HepG2 (cell line): ENCODE results near the gene FOXS1. TPM values are rescaled to one million over a fixed set of nuclear protein-coding genes. Genes with fewer than 3 reads are reported as not detected.

Experiments used
- ATAC-seq: fragments of 200-7000 bp; cut with Tn5 transposase; 3 replicates; pipeline ENCODE4 v1.9.1; 2020; ENCODE audit warnings: mild to moderate bottlenecking, moderate library complexity
- BruUV-seq: library from RNA; stranded (reverse); fragments of 400-500 nt; replicated peaks from 2 replicates; lab custom pipeline; 2021; lab: Mats Ljungman, UMichigan
- CTCF ChIA-PET: fragments of 300-600 bp; formaldehyde crosslinking; extraction: SDS; loops from one replicate; lab custom pipeline; 2021; ENCODE audit warnings: low total read pairs, inconsistent platforms, low intra/inter-chr PET ratio; lab: Yijun Ruan, JAX
- POLR2A ChIA-PET: fragments of 350-600 bp; sonication (Branson Sonifier 250); formaldehyde crosslinking; loops from one replicate; lab custom pipeline; 2020; ENCODE audit warnings: antibody characterized with exemption, inconsistent platforms; lab: Yijun Ruan, JAX
- DNase-seq: peaks from one replicate; pipeline ENCODE4 v3.0.0-alpha.2; 2015; ENCODE audit warnings: low spot score
- FAIRE-seq: peaks from 3 replicates; lab custom pipeline; 2011; peaks lifted over from hg19 to GRCh38; lab: Jason Lieb, UNC
- H2AFZ ChIP-seq: one replicate; pipeline ENCODE4 v1.6.1; 2011; ENCODE audit warnings: low read length, inconsistent platforms
- H3K27ac ChIP-seq: fragments of 300-600 bp; 3 replicates; pipeline ENCODE4 v1.8.0; 2011; ENCODE audit warnings: mixed run types, mild to moderate bottlenecking, mixed read lengths, low read length, inconsistent platforms; ENCODE audit not compliant: insufficient read depth; ENCODE audit errors: extremely low read length
- H3K27me3 ChIP-seq, 2 experiments: fragments of 200-600 bp in 1 of 2; 2 replicates in 1 of 2; 3 replicates in 1 of 2; pipeline versions ENCODE4 v1.6.0 to v1.8.0; 2011; ENCODE audit warnings: low read length in 2 of 2, mild to moderate bottlenecking in 2 of 2, moderate library complexity in 2 of 2, inconsistent platforms in 1 of 2; ENCODE audit not compliant: insufficient read depth in 2 of 2, control insufficient read depth in 1 of 2
- H3K36me3 ChIP-seq, 2 experiments: fragments of 200-600 bp in 1 of 2; replicated peaks in 1 of 2; 2 replicates in 1 of 2; 3 replicates in 1 of 2; pipeline versions ENCODE4 v1.5.1 to v1.8.0; 2011; ENCODE audit warnings: low read length in 2 of 2, inconsistent platforms in 1 of 2; ENCODE audit not compliant: insufficient read depth in 2 of 2, control insufficient read depth in 1 of 2
- H3K4me1 ChIP-seq: 2 replicates; pipeline ENCODE4 v1.5.1; 2012; ENCODE audit warnings: low read length, inconsistent platforms; ENCODE audit not compliant: insufficient read depth
- H3K4me2 ChIP-seq: 2 replicates; pipeline ENCODE4 v1.6.0; 2011; ENCODE audit warnings: low read depth, low read length, inconsistent platforms
- H3K4me3 ChIP-seq, 3 experiments: fragments of 200-600 bp in 1 of 3; sonication (generic), shearing (Covaris generic) in 1 of 3; replicated peaks in 1 of 3; 2 replicates each; pipeline ENCODE4 v1.5.1; 2011 to 2016; ENCODE audit warnings: low read length in 3 of 3, inconsistent platforms in 2 of 3, low read depth in 2 of 3, mild to moderate bottlenecking in 2 of 3, control low read depth in 1 of 3, mixed read lengths in 1 of 3; ENCODE audit not compliant: insufficient read depth in 1 of 3
- H3K79me2 ChIP-seq: one replicate; pipeline ENCODE4 v1.6.1; 2011; ENCODE audit warnings: low read length, inconsistent platforms; ENCODE audit not compliant: insufficient read depth
- H3K9ac ChIP-seq: 2 replicates; pipeline ENCODE4 v1.6.0; 2011; ENCODE audit warnings: mild to moderate bottlenecking, low read depth, low read length, inconsistent platforms; ENCODE audit not compliant: insufficient read depth
- H3K9me3 ChIP-seq: 2 replicates; pipeline ENCODE4 v1.5.1; 2012; ENCODE audit warnings: mild to moderate bottlenecking, low read length
- H4K20me1 ChIP-seq: 2 replicates; pipeline ENCODE4 v1.6.0; 2011; ENCODE audit warnings: inconsistent platforms, mild to moderate bottlenecking, low read length, moderate library complexity; ENCODE audit not compliant: insufficient read depth
- CCAR2 ChIP-seq: fragments of 200-400 bp; formaldehyde crosslinking; optimal IDR thresholded peaks from 2 replicates; pipeline ENCODE3; 2018; ENCODE audit warnings: low read depth, mild to moderate bottlenecking, low read length, moderate library complexity
- MEIS1 ChIP-seq: sonication (generic); formaldehyde crosslinking; IDR thresholded peaks from 2 replicates; pipeline ENCODE4 v1.9.0; 2021; ENCODE audit warnings: mild to moderate bottlenecking, missing genetic modification reagents, moderate library complexity, borderline replicate concordance
- RORA ChIP-seq: sonication (generic); formaldehyde crosslinking; IDR thresholded peaks from 2 replicates; pipeline ENCODE4 v1.5.0; 2020; ENCODE audit warnings: mild to moderate bottlenecking, missing genetic modification reagents, moderate library complexity
- SNAI1 ChIP-seq: sonication (generic); formaldehyde crosslinking; IDR thresholded peaks from 2 replicates; pipeline ENCODE4 v1.5.0; 2020; ENCODE audit warnings: mild to moderate bottlenecking, missing genetic modification reagents, borderline replicate concordance
- SP2 ChIP-seq: sonication (generic); formaldehyde crosslinking; IDR thresholded peaks from 2 replicates; pipeline ENCODE4 v1.5.1; 2020; ENCODE audit warnings: mild to moderate bottlenecking, missing genetic modification reagents
- ZBTB42 ChIP-seq: sonication (generic); formaldehyde crosslinking; IDR thresholded peaks from 2 replicates; pipeline ENCODE4 v1.5.0; 2020; ENCODE audit warnings: mild to moderate bottlenecking, missing genetic modification reagents
- ZFYVE20 ChIP-seq: sonication (generic); formaldehyde crosslinking; IDR thresholded peaks from 2 replicates; pipeline ENCODE4 v1.8.0; 2023; ENCODE audit warnings: low read depth, mild to moderate bottlenecking, moderate library complexity, missing genetic modification reagents, borderline replicate concordance
- ZIK1 ChIP-seq: sonication (generic); formaldehyde crosslinking; IDR thresholded peaks from 2 replicates; pipeline ENCODE4 v1.5.0; 2020; ENCODE audit warnings: mild to moderate bottlenecking, low read depth, missing genetic modification reagents, borderline replicate concordance
- ZNF235 ChIP-seq: sonication (generic); formaldehyde crosslinking; IDR thresholded peaks from 2 replicates; pipeline ENCODE4 v1.8.1; 2023; ENCODE audit warnings: mild to moderate bottlenecking, missing genetic modification reagents, borderline replicate concordance
- ZNF446 ChIP-seq: sonication (generic); formaldehyde crosslinking; IDR thresholded peaks from 2 replicates; pipeline ENCODE4 v1.5.0; 2020; ENCODE audit warnings: mild to moderate bottlenecking, missing genetic modification reagents
- ZNF776 ChIP-seq: sonication (generic); formaldehyde crosslinking; IDR thresholded peaks from 2 replicates; pipeline ENCODE4 v1.4.0; 2020; ENCODE audit warnings: mild to moderate bottlenecking, missing genetic modification reagents
- ZNF850 ChIP-seq: sonication (generic); formaldehyde crosslinking; conservative IDR thresholded peaks from 2 replicates; pipeline ENCODE4 v1.9.0; 2021; ENCODE audit warnings: mild to moderate bottlenecking, missing genetic modification reagents
- ZNF878 ChIP-seq: sonication (generic); formaldehyde crosslinking; IDR thresholded peaks from 2 replicates; pipeline ENCODE4 v1.8.1; 2023; ENCODE audit warnings: mild to moderate bottlenecking, missing genetic modification reagents, moderate library complexity
- WGBS: methylation state at CpG from one replicate; pipeline ENCODE4 v1.1.6; 2017; ENCODE audit warnings: low lambda C conversion rate; 5-methylcytosine and 5-hydroxymethylcytosine counted together
- in situ Hi-C: cut with HindIII; loops from 2 replicates; pipeline ENCODE4 v1.10.0; 2017; ENCODE audit warnings: low pct_unique_long_range_greater_than_20kb; ENCODE audit not compliant: extremely low pct_ligation_motif_present
- intact Hi-C: fragments of 100-400 bp; cut with micrococcal nuclease; formaldehyde crosslinking; loops from one replicate; pipeline ENCODE4 v1.10.0; 2022; ENCODE audit not compliant: unreplicated experiment
- polyA plus RNA-seq, 8 experiments: library from polyadenylated mRNA; depleted of rRNA in 3 of 8; stranded (reverse) in 7 of 8; unstranded in 1 of 8; fragments of >200 nt; fragmentation: Illumina TruSeq in 4 of 8; extraction: Trizol in 4 of 8; gene quantifications; 2 replicates each; pipeline versions ENCODE4 v1.2.1 to v1.2.3, GENCODE V29; 2011 to 2016; ENCODE audit warnings: low read depth in 4 of 8, missing spikeins in 1 of 8, mixed read lengths in 1 of 8; ENCODE audit not compliant: insufficient read depth in 1 of 8
- total RNA-seq, 5 experiments: library from RNA; depleted of rRNA; stranded (reverse); fragments of >200 nt; fragmentation: Illumina TruSeq; extraction: Trizol; gene quantifications; 2 replicates each; pipeline ENCODE4 v1.2.3, GENCODE V29; 2016; ENCODE audit warnings: low read depth in 1 of 5

Gene FOXS1
- total and polyA plus RNA-seq, 2 of the 13 experiments (the other 11 are each of a cell fraction or from before 2014, with no cell fraction given), result not detected

- TF ChIP-seq SNAI1 (CRISPR knock-in tag), result no peak
- no peak for TF ChIP-seq CCAR2
- no peak for TF ChIP-seq ZNF776
- TF ChIP-seq ZIK1 (CRISPR knock-in tag), result no peak
- 0 out of 2 replicates have a peak, but pooled peaks have one; percentile 33 for TF ChIP-seq ZNF235
These were observed 12.1 kb downstream of the FOXS1 start (continued) for GRCh38 chr20:31833130-31833930.

- FAIRE-seq, result no peak
- Histone ChIP-seq H3K27ac (no peak overlapping the region), H2AFZ (no peak overlapping the region), H3K4me3 (no peak overlapping the region), H4K20me1 (no peaks in the 10 kb centered on the region), H3K4me2 (no peak overlapping the region), H3K27me3 (peaks cover 3 to 11% of the 10 kb centered on the region in 2 experiments; a peak in 4 of 5 replicates), H3K79me2 (no peaks in the 10 kb centered on the region), H3K36me3 (no peaks in the 10 kb centered on the region), H3K4me1 (peaks cover 31% of the 10 kb centered on the region), H3K9ac (no peak overlapping the region), H3K9me3 (no peaks in the 10 kb centered on the region)
- intact Hi-C loops, result no loop called here
- in situ Hi-C loops, result no loop called here
- ChIA-PET POLR2A (no interaction called here), CTCF (no interaction called here)
- no TSS peak for BruUV-seq
- TF ChIP-seq ZNF446 (no peak), ZBTB42 (CRISPR knock-in tag) (no peak), MEIS1 (CRISPR knock-in tag) (no peak), RORA (CRISPR knock-in tag) (no peak), ZNF878 (CRISPR knock-in tag) (no peak), ZFYVE20 (CRISPR knock-in tag) (no peak), ZNF850 (no peak), SP2 (no peak)
- 66% methylated on average over 13 of the region's 17 CpGs for WGBS
- no peak for DNase-seq
- no peak for ATAC-seq
These were observed 13.6 kb downstream of the FOXS1 start for GRCh38 chr20:31831771-31832306.
